ENCODE data around the gene ZNF423.

Gene ZNF423

GRCh38 chr16:49650603-49651002 is 205.3 kb downstream of the ZNF423 start:
- Histone ChIP-seq H3K36me3 (ENCODE audit: insufficient read depth, low read length) (no peaks in the 10 kb centered on the region), H3K4me1 (ENCODE audit: control insufficient read depth, insufficient read depth, low read length) (peaks cover 16% of the 10 kb centered on the region), H3K9me3 (replicated peaks; ENCODE audit: low read length) (peaks cover 14% of the 10 kb centered on the region), H3K4me2 (ENCODE audit: low read length) (no peak overlapping the region), H3K9ac (ENCODE audit: low read depth, low read length) (no peak overlapping the region), H3K4me3 (ENCODE audit: low read length) (no peak overlapping the region), H3K27me3 (ENCODE audit: control insufficient read depth, insufficient read depth, low read length) (peaks cover 3% of the 10 kb centered on the region)

- Histone ChIP-seq H3K4me1 (ENCODE audit: control insufficient read depth, insufficient read depth, low read length) (peaks cover 22% of the 10 kb centered on the region), H3K4me2 (ENCODE audit: low read length) (no peak overlapping the region), H3K9ac (ENCODE audit: low read depth, low read length) (no peak overlapping the region), H3K27me3 (ENCODE audit: control insufficient read depth, insufficient read depth, low read length) (peaks cover 3% of the 10 kb centered on the region), H3K36me3 (ENCODE audit: insufficient read depth, low read length) (no peaks in the 10 kb centered on the region), H3K4me3 (ENCODE audit: low read length) (no peak overlapping the region), H3K9me3 (replicated peaks; ENCODE audit: low read length) (peaks cover 14% of the 10 kb centered on the region)
These were observed 206.7 kb downstream of the ZNF423 start for GRCh38 chr16:49649013-49649765.

- no peak overlapping the region for H3K4me3 ChIP-seq (ENCODE audit: low read length)
These were observed 208.2 kb downstream of the ZNF423 start for GRCh38 chr16:49647673-49648072.

GRCh38 chr16:49645263-49645662 is 210.6 kb downstream of the ZNF423 start:
- H3K4me1 ChIP-seq (ENCODE audit: control insufficient read depth, insufficient read depth, low read length), result peaks cover 23% of the 10 kb centered on the region
- H3K9me3 ChIP-seq (replicated peaks; ENCODE audit: low read length), result peaks cover 14% of the 10 kb centered on the region
- no peaks in the 10 kb centered on the region for H3K36me3 ChIP-seq (ENCODE audit: insufficient read depth, low read length)
- no peak overlapping the region for H3K9ac ChIP-seq (ENCODE audit: low read depth, low read length)
- no peak overlapping the region for H3K4me2 ChIP-seq (ENCODE audit: low read length)
- no peak overlapping the region for H3K4me3 ChIP-seq (ENCODE audit: low read length)
- no peaks in the 10 kb centered on the region for H3K27me3 ChIP-seq (ENCODE audit: control insufficient read depth, insufficient read depth, low read length)

More at GRCh38 chr16:49647673-49648072, 208.2 kb downstream of the ZNF423 start:
- Histone ChIP-seq H3K4me1 (ENCODE audit: control insufficient read depth, insufficient read depth, low read length) (peaks cover 29% of the 10 kb centered on the region), H3K27me3 (ENCODE audit: control insufficient read depth, insufficient read depth, low read length) (no peaks in the 10 kb centered on the region), H3K4me2 (ENCODE audit: low read length) (no peak overlapping the region), H3K9me3 (replicated peaks; ENCODE audit: low read length) (peaks cover 14% of the 10 kb centered on the region), H3K9ac (ENCODE audit: low read depth, low read length) (no peak overlapping the region), H3K36me3 (ENCODE audit: insufficient read depth, low read length) (no peaks in the 10 kb centered on the region)

- H3K27me3 ChIP-seq (ENCODE audit: control insufficient read depth, insufficient read depth, low read length), result no peaks in the 10 kb centered on the region
- peaks cover 35% of the 10 kb centered on the region for H3K4me1 ChIP-seq (ENCODE audit: control insufficient read depth, insufficient read depth, low read length)
- H3K36me3 ChIP-seq (ENCODE audit: insufficient read depth, low read length), result no peaks in the 10 kb centered on the region
- peak overlapping the region; percentile 46 for H3K4me3 ChIP-seq (ENCODE audit: low read length)
- peaks cover 14% of the 10 kb centered on the region for H3K9me3 ChIP-seq (replicated peaks; ENCODE audit: low read length)
- peak overlapping the region; percentile 70 for H3K9ac ChIP-seq (ENCODE audit: low read depth, low read length)
- peak overlapping the region; percentile 76 for H3K4me2 ChIP-seq (ENCODE audit: low read length)
These were observed 211.8 kb downstream of the ZNF423 start for GRCh38 chr16:49644145-49644463.

GRCh38 chr16:49643429-49644144 is 212.3 kb downstream of the ZNF423 start:
- H3K9ac ChIP-seq (ENCODE audit: low read depth, low read length), result peak overlapping the region; percentile 70
- no peaks in the 10 kb centered on the region for H3K36me3 ChIP-seq (ENCODE audit: insufficient read depth, low read length)
- H3K27me3 ChIP-seq (ENCODE audit: control insufficient read depth, insufficient read depth, low read length), result no peaks in the 10 kb centered on the region
- H3K9me3 ChIP-seq (replicated peaks; ENCODE audit: low read length), result peaks cover 12% of the 10 kb centered on the region
- H3K4me1 ChIP-seq (ENCODE audit: control insufficient read depth, insufficient read depth, low read length), result peaks cover 40% of the 10 kb centered on the region
- H3K4me3 ChIP-seq (ENCODE audit: low read length), result peak overlapping the region; percentile 46
- H3K4me2 ChIP-seq (ENCODE audit: low read length), result peak overlapping the region; percentile 76

GRCh38 chr16:49641250-49641649 is 214.7 kb downstream of the ZNF423 start:
- Histone ChIP-seq H3K9me3 (replicated peaks; ENCODE audit: low read length) (no peaks in the 10 kb centered on the region), H3K36me3 (ENCODE audit: insufficient read depth, low read length) (no peaks in the 10 kb centered on the region), H3K4me3 (ENCODE audit: low read length) (no peak overlapping the region), H3K9ac (ENCODE audit: low read depth, low read length) (no peak overlapping the region), H3K4me1 (ENCODE audit: control insufficient read depth, insufficient read depth, low read length) (peaks cover 40% of the 10 kb centered on the region), H3K4me2 (ENCODE audit: low read length) (no peak overlapping the region), H3K27me3 (ENCODE audit: control insufficient read depth, insufficient read depth, low read length) (no peaks in the 10 kb centered on the region)

- Histone ChIP-seq H3K4me1 (ENCODE audit: control insufficient read depth, insufficient read depth, low read length) (peaks cover 40% of the 10 kb centered on the region), H3K9ac (ENCODE audit: low read depth, low read length) (no peak overlapping the region), H3K4me3 (ENCODE audit: low read length) (no peak overlapping the region)
These were observed 215.3 kb downstream of the ZNF423 start for GRCh38 chr16:49640581-49640980.

GRCh38 chr16:49639739-49640431 is 216.0 kb downstream of the ZNF423 start:
- H3K36me3 ChIP-seq (ENCODE audit: insufficient read depth, low read length), result no peaks in the 10 kb centered on the region
- no peaks in the 10 kb centered on the region for H3K27me3 ChIP-seq (ENCODE audit: control insufficient read depth, insufficient read depth, low read length)
- H3K4me2 ChIP-seq (ENCODE audit: low read length), result peak overlapping the region; percentile 50
- H3K9me3 ChIP-seq (replicated peaks; ENCODE audit: low read length), result no peaks in the 10 kb centered on the region
- H3K4me1 ChIP-seq (ENCODE audit: control insufficient read depth, insufficient read depth, low read length), result peaks cover 40% of the 10 kb centered on the region
- no peak overlapping the region for H3K4me3 ChIP-seq (ENCODE audit: low read length)
- peak overlapping the region; percentile 5 for H3K9ac ChIP-seq (ENCODE audit: low read depth, low read length)

More at GRCh38 chr16:49640581-49640980, 215.3 kb downstream of the ZNF423 start:
- Histone ChIP-seq H3K4me2 (ENCODE audit: low read length) (no peak overlapping the region), H3K36me3 (ENCODE audit: insufficient read depth, low read length) (no peaks in the 10 kb centered on the region), H3K9me3 (replicated peaks; ENCODE audit: low read length) (no peaks in the 10 kb centered on the region), H3K27me3 (ENCODE audit: control insufficient read depth, insufficient read depth, low read length) (no peaks in the 10 kb centered on the region)

- H3K9ac ChIP-seq (ENCODE audit: low read depth, low read length), result no peak overlapping the region
- H3K27me3 ChIP-seq (ENCODE audit: control insufficient read depth, insufficient read depth, low read length), result no peaks in the 10 kb centered on the region
- no peaks in the 10 kb centered on the region for H3K9me3 ChIP-seq (replicated peaks; ENCODE audit: low read length)
- peaks cover 32% of the 10 kb centered on the region for H3K4me1 ChIP-seq (ENCODE audit: control insufficient read depth, insufficient read depth, low read length)
- H3K4me2 ChIP-seq (ENCODE audit: low read length), result no peak overlapping the region
- no peaks in the 10 kb centered on the region for H3K36me3 ChIP-seq (ENCODE audit: insufficient read depth, low read length)
- no peak overlapping the region for H3K4me3 ChIP-seq (ENCODE audit: low read length)
These were observed 217.0 kb downstream of the ZNF423 start for GRCh38 chr16:49638673-49639610.

Data from skeletal muscle satellite cell (primary cell).